HG03439 (cell line): Measurements from ENCODE around the gene POU2F3.

Source experiments
- ATAC-seq: cut with Tn5 transposase; IDR thresholded peaks from one replicate; pipeline ENCODE4 v1.9.1; 2021; ENCODE audit warnings: mild to moderate bottlenecking, moderate library complexity; ENCODE audit not compliant: unreplicated experiment

Gene POU2F3

DNA sequence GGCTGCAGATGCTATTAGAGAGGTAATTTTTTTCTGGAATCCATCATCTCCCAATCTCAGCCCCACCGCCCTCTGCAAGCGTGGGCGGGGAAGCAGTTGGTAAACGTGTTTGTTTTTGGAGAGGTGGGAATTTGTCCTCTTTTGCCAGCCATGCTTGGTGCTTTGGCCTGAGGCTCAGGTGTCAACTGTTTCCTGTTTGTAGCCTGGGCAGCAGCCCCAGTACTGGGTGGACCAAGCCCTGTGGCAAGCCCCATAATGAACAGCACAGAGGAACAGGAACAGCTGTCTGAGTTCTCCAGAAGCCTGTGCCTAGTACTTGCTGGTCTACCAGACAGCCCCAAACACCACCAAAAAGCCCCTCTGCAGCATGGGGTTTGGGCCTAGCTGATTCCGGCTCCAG, 39.6 kb downstream of the POU2F3 start:
- ATAC-seq = no peak

- no peak for ATAC-seq
Observed at GRCh38 chr11:120280600-120281051, 40.7 kb downstream of the POU2F3 start.

DNA sequence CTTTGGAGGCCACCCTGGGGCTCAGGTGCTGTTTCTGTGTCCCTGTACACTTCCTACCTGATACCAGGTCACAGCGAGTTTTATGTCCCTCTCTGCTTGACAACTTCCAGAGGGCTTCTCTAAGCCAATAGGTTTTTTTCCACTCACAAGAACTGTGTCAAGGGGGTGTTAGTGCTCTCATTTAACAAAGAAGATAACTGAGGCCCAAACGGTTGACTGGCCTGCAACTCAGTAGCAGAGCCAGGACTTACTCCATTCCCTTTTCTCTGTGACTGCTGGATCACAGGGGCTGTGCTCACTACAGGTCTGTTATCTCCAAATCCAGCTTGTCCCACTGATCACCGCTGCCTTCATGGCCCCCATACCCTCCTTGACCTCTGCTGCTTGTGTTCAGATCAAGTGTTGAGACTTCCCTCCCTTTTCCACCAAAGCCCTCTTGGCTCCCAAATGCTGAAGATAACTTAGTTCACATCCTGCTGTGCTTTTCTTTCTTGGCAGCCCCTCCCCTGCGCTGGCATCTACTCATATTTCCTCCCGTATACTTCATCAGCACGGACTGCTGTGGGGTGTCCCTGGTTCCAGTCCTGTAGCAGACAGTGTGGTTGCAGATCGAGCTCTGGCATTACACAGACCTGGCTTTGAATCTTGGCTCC, 41.3 kb downstream of the POU2F3 start:
- no peak for ATAC-seq

- ATAC-seq = no peak
Observed at GRCh38 chr11:120283124-120283523, 43.2 kb downstream of the POU2F3 start.

DNA sequence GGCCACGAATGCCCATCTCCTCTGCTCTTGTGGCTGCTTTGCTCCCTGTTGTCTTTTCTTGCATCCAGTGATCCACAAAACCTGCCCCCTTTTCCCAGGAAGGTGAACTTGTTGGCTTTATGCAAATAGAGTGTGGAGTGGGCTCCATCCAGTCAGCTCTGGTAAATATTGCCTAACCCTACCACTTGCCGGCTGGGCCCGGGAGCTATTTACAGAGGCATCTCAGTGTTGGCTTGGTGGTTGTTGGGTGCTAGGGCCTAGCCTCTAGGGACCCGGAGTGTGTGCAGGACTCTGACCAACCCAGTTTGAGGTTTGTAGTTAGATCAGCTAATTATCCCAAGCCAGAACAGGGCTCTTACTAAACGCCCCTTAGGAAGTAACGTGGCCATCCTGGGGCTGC, 44.3 kb downstream of the POU2F3 start:
- ATAC-seq = no peak

DNA sequence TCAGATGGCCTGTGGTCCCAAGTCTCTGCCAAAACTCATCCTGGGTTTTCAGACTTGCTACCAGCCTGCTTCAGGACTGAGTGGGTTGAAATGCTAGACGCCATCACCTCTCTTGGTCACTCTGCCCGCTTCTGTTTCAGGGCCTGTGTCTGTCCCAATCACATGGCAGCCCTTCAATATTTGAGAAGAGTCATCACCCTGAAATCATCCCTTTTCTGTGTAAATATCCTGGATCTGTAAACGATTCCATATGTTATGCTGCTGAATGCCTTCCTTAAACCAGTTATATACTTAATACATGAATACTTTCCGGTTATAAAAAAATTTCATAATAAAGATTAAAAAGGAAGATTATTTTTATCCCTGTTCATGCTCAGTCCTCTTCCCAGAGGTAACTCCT, 45.3 kb downstream of the POU2F3 start:
- ATAC-seq = no peak

GRCh38 chr11:120288021-120288420, 48.1 kb downstream of the POU2F3 start:
- ATAC-seq = no peak

GRCh38 chr11:120289426-120289825, 49.5 kb downstream of the POU2F3 start:
- ATAC-seq = no peak

GRCh38 chr11:120290956-120291355, 51.0 kb downstream of the POU2F3 start:
- no peak for ATAC-seq

DNA sequence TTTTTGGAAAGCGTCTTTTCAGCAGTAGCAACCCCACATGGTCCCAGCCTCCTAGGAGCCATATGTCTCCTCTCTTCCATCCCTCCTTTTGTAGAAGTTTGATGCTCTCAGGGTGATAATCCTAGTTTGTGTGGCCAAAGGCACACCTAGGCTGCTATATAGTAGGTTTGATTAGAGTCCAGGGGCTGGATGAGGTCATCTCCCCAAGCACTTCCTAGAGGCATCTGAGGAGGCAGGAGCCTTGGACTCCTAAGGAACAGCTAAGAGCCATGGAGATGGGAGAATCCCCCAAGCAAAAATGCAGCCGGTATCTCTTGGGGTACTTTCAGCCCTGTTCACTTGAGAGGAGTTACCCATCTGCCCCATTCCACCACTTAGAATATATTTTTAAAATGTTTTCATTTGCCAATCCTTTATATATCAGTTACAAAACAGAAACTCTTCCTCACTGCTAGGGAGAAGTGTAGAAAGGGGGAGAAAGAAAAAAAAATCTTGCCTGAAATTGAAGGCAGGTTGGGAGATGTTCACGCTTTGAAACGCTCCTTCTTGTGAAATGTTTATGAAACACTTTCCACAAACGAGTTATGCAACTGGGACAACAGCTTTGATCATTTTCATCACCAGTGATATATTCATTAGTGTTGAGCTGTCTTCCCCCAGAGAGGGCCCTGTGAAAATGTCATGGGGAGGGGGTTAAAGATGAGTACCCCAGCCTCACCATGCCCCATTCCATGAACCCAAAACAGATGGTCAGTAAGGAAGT, 53.3 kb downstream of the POU2F3 start:
- ATAC-seq = no peak

DNA sequence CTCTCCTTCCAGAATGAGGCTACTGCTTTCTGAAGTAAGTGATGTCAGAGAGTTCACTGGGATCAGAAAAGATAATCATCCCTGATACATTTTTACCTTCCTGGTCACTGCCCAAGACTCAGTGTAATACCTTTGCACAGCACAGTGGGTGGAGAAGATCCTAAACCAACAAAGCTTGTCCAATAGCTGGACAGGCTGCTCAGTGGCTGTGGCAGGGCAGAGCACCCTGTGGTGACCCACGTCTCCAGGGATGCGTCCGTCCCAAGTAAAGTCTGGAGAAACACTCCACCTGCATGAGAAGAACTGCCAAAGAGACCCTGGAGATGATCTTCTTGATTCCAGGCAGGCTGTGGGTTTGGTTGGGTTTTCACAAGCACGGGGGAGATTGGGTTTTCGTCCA, 54.2 kb downstream of the POU2F3 start:
- no peak for ATAC-seq

DNA sequence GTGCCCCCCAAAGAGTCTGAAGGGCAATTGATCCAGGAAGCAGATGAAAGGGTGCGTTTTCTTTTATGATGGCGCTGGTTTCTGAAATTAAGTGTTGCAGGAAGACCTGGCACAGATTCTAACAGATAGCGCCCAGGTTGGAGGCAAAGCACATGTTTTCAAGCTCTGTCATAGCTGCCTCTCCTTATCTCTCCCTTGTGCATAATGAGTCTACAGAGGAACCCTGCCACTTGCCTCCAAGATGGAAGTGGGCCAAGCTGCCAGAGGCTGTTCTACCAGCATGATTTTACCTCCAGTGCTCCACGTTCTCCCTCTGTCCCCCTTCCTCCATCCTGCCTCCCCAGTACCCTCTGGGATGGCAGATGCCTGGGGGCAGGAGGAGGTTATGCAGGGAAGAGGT, 55.2 kb downstream of the POU2F3 start:
- no peak for ATAC-seq

DNA sequence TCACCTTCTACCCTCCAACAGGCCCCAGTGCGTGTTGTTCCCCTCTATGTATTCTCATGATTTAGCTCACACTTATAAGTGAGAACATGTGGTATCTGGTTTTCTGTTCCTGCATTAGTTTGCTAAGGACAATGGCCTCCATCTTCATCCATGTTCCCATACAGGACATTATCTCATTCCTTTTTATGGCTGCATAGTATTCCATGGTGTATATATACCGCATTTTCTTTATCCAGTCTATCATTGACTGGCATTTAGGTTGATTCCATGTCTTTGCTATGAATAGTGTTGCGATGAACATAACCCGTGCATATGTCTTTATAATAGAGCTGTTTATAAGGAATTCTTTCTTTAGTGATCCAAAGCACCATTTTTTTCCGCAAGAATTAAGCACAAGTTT, 56.6 kb downstream of the POU2F3 start:
- no peak for ATAC-seq

- ATAC-seq = no peak
Observed at GRCh38 chr11:120298461-120298860, 58.5 kb downstream of the POU2F3 start.

DNA sequence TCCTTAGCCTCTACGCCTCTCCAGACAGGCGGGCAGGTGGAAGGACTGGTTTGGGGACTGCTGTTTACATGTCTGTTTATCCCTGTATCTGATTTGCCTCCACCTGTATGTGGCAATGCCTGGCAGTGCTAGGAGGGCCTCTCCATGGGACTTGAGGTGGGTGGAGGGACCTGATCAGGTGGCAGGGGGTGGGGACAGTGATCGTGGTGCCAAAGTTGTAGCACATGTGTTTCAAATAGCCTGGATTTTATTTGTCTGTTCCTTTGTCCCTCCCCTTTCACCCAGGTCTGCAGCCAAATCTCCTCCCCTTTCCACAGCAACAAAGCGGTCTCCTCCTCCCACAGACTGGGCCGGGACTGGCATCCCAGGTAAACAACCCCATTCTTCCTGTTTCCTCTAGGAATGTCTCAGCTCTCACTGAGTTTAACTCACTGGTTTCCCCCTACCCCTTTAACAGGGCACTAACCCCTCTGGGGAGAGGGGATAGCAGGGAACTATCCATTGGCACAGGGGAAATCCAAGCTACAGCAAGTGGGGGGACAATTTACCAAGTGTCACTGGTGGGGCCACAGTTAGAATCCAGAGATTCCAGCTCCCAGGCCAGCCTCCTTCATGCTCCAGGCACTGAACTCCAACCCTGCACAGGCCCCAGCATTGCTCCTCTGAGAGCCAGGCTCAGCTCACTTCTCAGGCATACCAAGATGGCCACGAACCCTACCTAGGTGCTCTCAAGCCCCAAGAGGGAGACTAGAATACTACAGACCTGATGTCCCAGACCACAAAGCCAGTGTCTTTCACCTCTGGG, 62.3 kb downstream of the POU2F3 start:
- no peak for ATAC-seq

DNA sequence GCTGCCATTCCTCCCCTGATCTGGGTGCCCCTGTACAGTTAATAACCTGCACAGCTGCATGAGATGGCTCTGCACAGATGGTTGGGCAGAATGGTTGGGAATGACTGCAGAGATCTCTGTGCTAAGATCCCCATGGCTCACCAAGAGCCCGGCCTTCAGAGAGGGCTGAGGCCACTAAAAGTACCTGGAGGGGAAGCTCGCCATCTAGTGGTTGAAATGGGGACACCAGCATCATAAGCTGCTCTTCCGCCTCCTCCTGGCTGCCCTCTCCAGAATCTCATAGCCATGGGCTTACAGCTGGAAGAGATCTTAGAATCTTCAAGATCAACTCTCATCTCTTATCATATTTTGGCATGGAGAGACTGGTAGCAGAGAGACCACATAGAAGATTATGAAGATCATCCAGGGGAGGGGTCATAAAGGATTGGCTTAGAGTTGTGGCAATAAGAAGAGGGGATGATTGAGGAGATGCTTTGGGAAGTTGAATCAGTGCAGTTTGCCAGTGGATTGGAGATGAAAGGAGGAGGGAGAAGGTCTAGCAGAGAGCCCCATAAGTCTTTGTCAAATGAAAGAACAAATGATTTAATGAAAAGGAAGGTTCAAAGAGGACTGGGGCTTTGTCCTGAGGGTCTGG, 63.2 kb downstream of the POU2F3 start:
- ATAC-seq = no peak

- ATAC-seq = no peak
Observed at GRCh38 chr11:120304526-120304925, 64.6 kb downstream of the POU2F3 start.

- ATAC-seq = no peak
Observed at GRCh38 chr11:120305286-120305685, 65.3 kb downstream of the POU2F3 start.

DNA sequence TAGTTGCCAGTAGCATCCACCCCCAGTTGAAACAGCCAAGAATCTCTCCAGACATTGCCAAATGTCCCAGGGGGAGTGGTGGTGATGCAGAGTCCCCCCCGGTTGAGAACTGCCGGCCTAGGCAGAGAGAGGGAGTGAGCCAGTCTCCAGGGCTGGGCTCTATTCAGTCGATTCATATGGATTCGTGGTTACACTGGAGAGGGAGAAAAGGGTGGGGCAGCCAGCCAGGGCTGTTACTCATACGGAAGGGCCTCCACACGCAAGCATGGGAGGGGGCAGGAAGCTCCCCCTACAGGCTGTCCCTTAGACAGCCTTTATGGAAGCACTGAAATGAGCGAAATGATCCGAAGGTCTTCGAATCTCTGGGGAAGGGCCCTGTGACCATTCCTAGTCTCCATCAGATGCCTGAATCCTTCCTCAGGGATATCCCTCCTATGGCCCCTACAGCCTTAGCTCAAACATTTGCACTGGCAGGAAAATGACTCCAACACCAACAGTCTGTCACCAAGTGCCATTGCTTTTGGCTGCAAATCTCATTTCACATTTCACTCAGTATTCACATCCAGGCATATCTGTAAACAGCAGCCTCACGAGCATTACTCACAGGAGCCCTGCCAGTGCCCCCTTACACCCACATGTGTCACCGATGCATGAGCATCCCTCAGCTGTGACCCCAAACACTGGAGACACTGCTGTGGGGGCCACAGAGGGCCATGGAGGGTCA, 66.7 kb downstream of the POU2F3 start:
- no peak for ATAC-seq

GRCh38 chr11:120307476-120307875, 67.5 kb downstream of the POU2F3 start:
- no peak for ATAC-seq

DNA sequence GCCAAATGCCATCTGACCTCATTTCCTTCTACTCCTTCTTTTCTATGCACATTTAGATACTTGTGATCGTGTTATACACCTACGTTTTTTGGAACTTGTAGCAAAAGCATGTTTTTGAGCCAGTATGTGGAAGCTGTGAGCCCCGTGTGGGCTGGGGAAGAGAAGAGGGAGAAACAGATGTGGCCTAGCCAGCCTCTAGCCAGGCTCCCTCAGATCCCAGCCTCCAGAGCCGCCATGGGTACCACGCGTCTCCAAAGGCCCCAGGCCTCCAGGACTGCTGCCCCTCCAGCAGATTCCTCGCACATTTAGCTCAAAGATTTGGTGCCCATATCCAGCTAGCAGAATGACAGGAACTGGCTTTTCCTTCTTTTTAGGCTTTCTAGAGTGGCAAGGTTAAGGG, 68.1 kb downstream of the POU2F3 start:
- ATAC-seq = no peak
